Activated naive CD4-positive, alpha-beta T cell treated with anti-CD3 and anti-CD28 coated beads, Interleukin-2, amount 50 U/mL, for 16 hours (primary cell): ENCODE data around the gene EIF1AX.
A peak's percentile ranks its signal among the peaks of the same experiment; 100 is the strongest.
"Not testable (repeated sequence)": the region's sequence is repeated elsewhere in the genome, so short reads cannot be mapped to it uniquely, and the experiment has no call there.

Source experiments
- DNase-seq: peaks from one replicate; pipeline ENCODE4 v3.0.0-alpha.2; 2020

The EIF1AX gene

GRCh38 chrX:20141281-20142220 lies at the start of gene EIF1AX:
Gene EIF1AX (minus strand): TSS chrX:20141838. CDS start chrX:20141640, 198 bp downstream.
- DNase-seq = peak; percentile 94

GRCh38 chrX:20189171-20189570 lies 47.5 kb upstream of the EIF1AX start:
- no peak for DNase-seq

GRCh38 chrX:20181598-20182329 lies 40.1 kb upstream of the EIF1AX start:
- no peak for DNase-seq

GRCh38 chrX:20177093-20177492 lies 35.5 kb upstream of the EIF1AX start:
- no peak for DNase-seq

- DNase-seq = no peak
These were observed 32.2 kb upstream of the EIF1AX start for GRCh38 chrX:20173856-20174255.

- no peak for DNase-seq
These were observed 31.7 kb upstream of the EIF1AX start for GRCh38 chrX:20173313-20173712.

- no peak for DNase-seq
These were observed 30.2 kb upstream of the EIF1AX start for GRCh38 chrX:20171887-20172286.

- not testable (repeated sequence) for DNase-seq
These were observed 20.9 kb upstream of the EIF1AX start for GRCh38 chrX:20162516-20162915.

- DNase-seq = no peak
These were observed 18.3 kb upstream of the EIF1AX start for GRCh38 chrX:20159797-20160385.

- DNase-seq = no peak
These were observed 10.1 kb upstream of the EIF1AX start for GRCh38 chrX:20151689-20152088.

GRCh38 chrX:20149326-20149725 lies 7.7 kb upstream of the EIF1AX start:
- DNase-seq = no peak

- no peak for DNase-seq
These were observed 5.9 kb upstream of the EIF1AX start for GRCh38 chrX:20147561-20147960.

- DNase-seq = no peak
These were observed 2.9 kb upstream of the EIF1AX start for GRCh38 chrX:20144491-20144890.

- DNase-seq = no peak
These were observed 1.9 kb upstream of the EIF1AX start for GRCh38 chrX:20143561-20143960.

GRCh38 chrX:20143111-20143510 lies 1.5 kb upstream of the EIF1AX start:
- no peak for DNase-seq

- no peak for DNase-seq
These were observed 1.2 kb downstream of the EIF1AX start for GRCh38 chrX:20140420-20140819.

GRCh38 chrX:20139966-20140365 lies 1.7 kb downstream of the EIF1AX start:
- DNase-seq = no peak

GRCh38 chrX:20135944-20136343 lies 5.7 kb downstream of the EIF1AX start:
- no peak for DNase-seq

GRCh38 chrX:20132666-20133065 lies 9.0 kb downstream of the EIF1AX start:
- no peak for DNase-seq

GRCh38 chrX:20130357-20130756 lies 11.3 kb downstream of the EIF1AX start:
- DNase-seq = no peak

GRCh38 chrX:20129547-20129946 lies 12.1 kb downstream of the EIF1AX start:
- no peak for DNase-seq

GRCh38 chrX:20128670-20129069 lies 13.0 kb downstream of the EIF1AX start:
- DNase-seq = no peak

- not testable (repeated sequence) for DNase-seq
These were observed 14.2 kb downstream of the EIF1AX start for GRCh38 chrX:20127440-20127839.

- DNase-seq = not testable (repeated sequence)
These were observed 14.8 kb downstream of the EIF1AX start for GRCh38 chrX:20126833-20127232.
